ENCODE data around the gene SYNE3. TPM values are rescaled to one million over a fixed set of nuclear protein-coding genes. Genes with fewer than 3 reads are reported as not detected.

The SYNE3 gene
- total and polyA plus RNA-seq, 10 of the 15 experiments (the other 5 are each of a cell fraction or from before 2014, with no cell fraction given): 1.4 to 44.1 (median 13.4) TPM

GRCh38 chr14:95508377-95508776, 8.1 kb downstream of the SYNE3 start (continued):
- TF ChIP-seq E2F4 (IDR thresholded peaks at IDR 0.05; ENCODE audit: low read depth, low read length): no peak

GRCh38 chr14:95507701-95508103, 8.7 kb downstream of the SYNE3 start:
- Histone ChIP-seq H3K27me3 (replicated peaks in 1 of 2; ENCODE audit: control insufficient read depth in 2 of 2, insufficient read depth in 2 of 2, low read length in 1 of 2) (no peaks in the 10 kb centered on the region), H4K20me1 (ENCODE audit: control insufficient read depth, insufficient read depth) (no peaks in the 10 kb centered on the region), H3K9ac (ENCODE audit: control insufficient read depth, insufficient read depth, low read length) (no peak overlapping the region; the same call in 1 of the 2 replicates), H3K4me2 (ENCODE audit: control insufficient read depth, insufficient read depth) (peak overlapping the region; percentile 45), H3K27ac (ENCODE audit: control insufficient read depth, insufficient read depth) (peak overlapping the region; percentile 50), H3K79me2 (ENCODE audit: control insufficient read depth, insufficient read depth, low read length) (peaks cover 82% of the 10 kb centered on the region), H3K4me1 (ENCODE audit: control insufficient read depth, insufficient read depth, low read length) (peaks cover 48% of the 10 kb centered on the region), H3K9me3 (replicated peaks; ENCODE audit: control insufficient read depth, insufficient read depth, low read length) (no peaks in the 10 kb centered on the region), H3K36me3 (ENCODE audit: control insufficient read depth in 2 of 2, insufficient read depth in 2 of 2, low read length in 1 of 2) (peaks cover 4 to 5% of the 10 kb centered on the region in 2 experiments; a peak in 3 of 4 replicates), H3K4me3 (no peak overlapping the region; the same call in 1 of the 2 replicates), H2AFZ (ENCODE audit: control insufficient read depth, low read depth, low read length) (no peak overlapping the region)
- ATAC-seq (peak; percentile 54), DNase-seq (ENCODE audit: low read depth, low spot score) (no peak), FAIRE-seq (no peak)
- POLR2A ChIA-PET: interaction anchor here (0.6 to 17.4 kb wide), 5 partner anchors 8 to 29 kb away, joined by 3 to 276 read pairs (median 4); partner anchors contain the start of gene SYNE3
- 4% methylated on average over 3 of the region's 3 CpGs for WGBS (ENCODE audit: insufficient coverage, insufficient replicate concordance, low lambda C conversion rate, missing lambda C conversion rate)
- CTCF ChIA-PET: interaction anchor here (0.7 to 7.5 kb wide), 6 partner anchors 7 to 63 kb away, joined by 3 to 55 read pairs (median 18); partner anchors contain the start of gene SYNE3
- in situ Hi-C loops (cut with MboI): no loop called here
- SMC1A ChIA-PET (ENCODE audit: uncharacterized antibody, unreplicated experiment): interaction anchor here (0.8 to 12.0 kb wide), 7 partner anchors 12 to 66 kb away, joined by 3 to 107 read pairs (median 6); no protein-coding TSS in a partner anchor
- intact Hi-C loops (cut with micrococcal nuclease; ENCODE audit: unreplicated experiment): loop anchor here (10.0 kb wide), 2 partner anchors 183 to 353 kb away; partner anchors contain the start of gene DICER1
- BruUV-seq (replicated peaks): no TSS peak
- RAD21 ChIA-PET (ENCODE audit: unreplicated experiment): interaction anchor here (1.6 to 5.9 kb wide), 3 partner anchors 7 to 11 kb away, joined by 4 to 78 read pairs (median 12); partner anchors contain the start of gene SYNE3
- peak; percentile 74 for TF ChIP-seq GATAD2B (conservative IDR thresholded peaks at IDR 0.05; ENCODE audit: low read depth)
- TF ChIP-seq RUNX3 (IDR thresholded peaks at IDR 0.05; ENCODE audit: low read length): peak; percentile 92
- peak; percentile 47; the same call in 1 of the 2 replicates for TF ChIP-seq ATF7 (IDR thresholded peaks at IDR 0.05; ENCODE audit: low read depth)
- TF ChIP-seq CBX3 (IDR thresholded peaks at IDR 0.05; ENCODE audit: borderline replicate concordance, low read depth): no peak
- TF ChIP-seq IKZF1 (conservative IDR thresholded peaks at IDR 0.05): peak; percentile 96
- TF ChIP-seq HDGF (IDR thresholded peaks at IDR 0.05): 0 out of 2 replicates have a peak, but pooled peaks have one; percentile 59
- TF ChIP-seq RELA (IDR thresholded peaks at IDR 0.05; ENCODE audit: borderline replicate concordance, partially characterized antibody): no peak
- no peak for TF ChIP-seq ZBTB33 (IDR thresholded peaks at IDR 0.05)
- TF ChIP-seq NR2F1 (conservative IDR thresholded peaks at IDR 0.05): peak; percentile 61
- TF ChIP-seq NFIC (IDR thresholded peaks at IDR 0.05; ENCODE audit: low read depth, low read length): no peak
- TF ChIP-seq DPF2 (IDR thresholded peaks at IDR 0.05): peak; percentile 91
- TF ChIP-seq IKZF2 (IDR thresholded peaks at IDR 0.05): peak; percentile 95 to 96
- TF ChIP-seq NBN (IDR thresholded peaks at IDR 0.05): peak; percentile 63; the same call in 1 of the 2 replicates
- TF ChIP-seq CBFB (IDR thresholded peaks at IDR 0.05; ENCODE audit: low read depth): peak; percentile 66; the same call in 1 of the 2 replicates
- 0 out of 2 replicates have a peak, but pooled peaks have one; percentile 7 for TF ChIP-seq CHD2 (IDR thresholded peaks at IDR 0.05; ENCODE audit: borderline replicate concordance, low read depth, low read length)
- 0 out of 2 replicates have a peak, but pooled peaks have one; percentile 19 for TF ChIP-seq TBL1XR1 (IDR thresholded peaks at IDR 0.05; ENCODE audit: low read depth, low read length)
- peak; percentile 71 for TF ChIP-seq MLLT1 (IDR thresholded peaks at IDR 0.05)
- 0 out of 3 replicates have a peak, but pooled peaks have one; percentile 12 for TF ChIP-seq POU2F2 (IDR thresholded peaks at IDR 0.05; ENCODE audit: borderline replicate concordance, low read depth, low read length)

Measured in GM12878 (cell line).